Urinary bladder (tissue), 4 donors: Measurements from ENCODE around the gene THADA. TPM values are rescaled to one million over a fixed set of nuclear protein-coding genes. Genes with fewer than 3 reads are reported as not detected.

ENCODE experiments used
- DNase-seq: peaks from one replicate; pipeline ENCODE4 v3.0.0-alpha.2; 2015; ENCODE audit errors: extremely low spot score
- H3K27ac ChIP-seq: one replicate; pipeline ENCODE4 v1.5.1; 2013; ENCODE audit warnings: low read depth, mild to moderate bottlenecking, moderate library complexity
- H3K36me3 ChIP-seq: one replicate; pipeline ENCODE4 v1.6.1; 2013; ENCODE audit warnings: mild to moderate bottlenecking, moderate library complexity; ENCODE audit not compliant: insufficient read depth
- H3K4me1 ChIP-seq: one replicate; pipeline ENCODE4 v1.6.1; 2013; ENCODE audit warnings: mild to moderate bottlenecking, moderate library complexity; ENCODE audit not compliant: insufficient read depth
- H3K4me3 ChIP-seq: one replicate; pipeline ENCODE4 v1.5.1; 2013; ENCODE audit warnings: low read depth, low read length
- WGBS: extraction: QIAGEN DNeasy Blood & Tissue Kit; methylation state at CpG from one replicate; pipeline ENCODE4 v1.1.7; 2013; 5-methylcytosine and 5-hydroxymethylcytosine counted together
- polyA plus RNA-seq: library from polyadenylated mRNA; stranded (reverse); fragments of 200-250 nt; gene quantifications from one replicate; pipeline ENCODE4 v1.2.3, GENCODE V29; 2013
- total RNA-seq: library from RNA; depleted of rRNA; stranded (reverse); fragments of >200 nt; gene quantifications from one replicate; pipeline ENCODE4 v1.2.3, GENCODE V29; 2014
- donor health status: healthy with polysubstance abuse.
- donor health status: healthy.

Gene THADA
- total and polyA plus RNA-seq, 2 donors: 12.2 to 71.6 TPM

GRCh38 chr2:43384143-43384542 is 211.7 kb downstream of the THADA start:
- no peak for DNase-seq
- Histone ChIP-seq H3K4me3 (no peak overlapping the region), H3K4me1 (no peaks in the 10 kb centered on the region), H3K36me3 (no peaks in the 10 kb centered on the region), H3K27ac (no peak overlapping the region)
- WGBS: 100% methylated on average over 1 of the region's 1 CpG

- Histone ChIP-seq H3K4me1 (no peaks in the 10 kb centered on the region), H3K36me3 (no peaks in the 10 kb centered on the region), H3K4me3 (no peak overlapping the region), H3K27ac (no peak overlapping the region)
- WGBS: 84% methylated on average over 2 of the region's 2 CpGs
- DNase-seq: no peak
Observed at GRCh38 chr2:43383533-43383932, 212.3 kb downstream of the THADA start.

- no peaks in the 10 kb centered on the region for H3K4me1 ChIP-seq
- no peak overlapping the region for H3K27ac ChIP-seq
- whole genome bisulfite sequencing: 93% methylated on average over 1 of the region's 1 CpG
- no peak overlapping the region for H3K4me3 ChIP-seq
- no peaks in the 10 kb centered on the region for H3K36me3 ChIP-seq
- no peak for DNase-seq
Observed at GRCh38 chr2:43379494-43379893, 216.3 kb downstream of the THADA start.

- H3K27ac ChIP-seq: no peak overlapping the region
- 98% methylated on average over 3 of the region's 3 CpGs for WGBS
- no peak for DNase-seq
- no peaks in the 10 kb centered on the region for H3K36me3 ChIP-seq
- no peak overlapping the region for H3K4me3 ChIP-seq
- no peaks in the 10 kb centered on the region for H3K4me1 ChIP-seq
Observed at GRCh38 chr2:43377327-43377726, 218.5 kb downstream of the THADA start.

GRCh38 chr2:43376523-43377198 is 219.2 kb downstream of the THADA start:
- Histone ChIP-seq H3K27ac (no peak overlapping the region), H3K4me3 (no peak overlapping the region), H3K36me3 (no peaks in the 10 kb centered on the region), H3K4me1 (no peaks in the 10 kb centered on the region)
- WGBS: 82% methylated on average over 8 of the region's 8 CpGs
- no peak for DNase-seq

- Histone ChIP-seq H3K27ac (no peak overlapping the region), H3K4me3 (no peak overlapping the region), H3K4me1 (no peaks in the 10 kb centered on the region), H3K36me3 (no peaks in the 10 kb centered on the region)
- WGBS: 36% methylated on average over 3 of the region's 3 CpGs
- DNase-seq: no peak
Observed at GRCh38 chr2:43375746-43376522, 219.9 kb downstream of the THADA start.

GRCh38 chr2:43372416-43373081 is 223.3 kb downstream of the THADA start:
- WGBS: 91% methylated on average over 8 of the region's 8 CpGs

GRCh38 chr2:43370705-43371104 is 225.1 kb downstream of the THADA start:
- no peaks in the 10 kb centered on the region for H3K4me1 ChIP-seq
- no peak overlapping the region for H3K4me3 ChIP-seq
- no peaks in the 10 kb centered on the region for H3K36me3 ChIP-seq
- no peak for DNase-seq
- H3K27ac ChIP-seq: no peak overlapping the region

More at GRCh38 chr2:43372416-43373081, 223.3 kb downstream of the THADA start:
- Histone ChIP-seq H3K4me1 (no peaks in the 10 kb centered on the region), H3K36me3 (no peaks in the 10 kb centered on the region), H3K27ac (no peak overlapping the region), H3K4me3 (no peak overlapping the region)
- no peak for DNase-seq

GRCh38 chr2:43370146-43370545 is 225.7 kb downstream of the THADA start:
- Histone ChIP-seq H3K4me3 (no peak overlapping the region), H3K27ac (no peak overlapping the region), H3K4me1 (no peaks in the 10 kb centered on the region), H3K36me3 (no peaks in the 10 kb centered on the region)
- 55% methylated on average over 4 of the region's 4 CpGs for WGBS
- no peak for DNase-seq

GRCh38 chr2:43368483-43369385 is 227.1 kb downstream of the THADA start:
- 76% methylated on average over 5 of the region's 5 CpGs for WGBS
- no peaks in the 10 kb centered on the region for H3K4me1 ChIP-seq
- no peaks in the 10 kb centered on the region for H3K36me3 ChIP-seq
- no peak overlapping the region for H3K4me3 ChIP-seq
- H3K27ac ChIP-seq: no peak overlapping the region
- no peak for DNase-seq

GRCh38 chr2:43367012-43367782 is 228.6 kb downstream of the THADA start:
- WGBS: 96% methylated on average over 3 of the region's 3 CpGs
- H3K4me3 ChIP-seq: no peak overlapping the region

GRCh38 chr2:43363120-43363519 is 232.7 kb downstream of the THADA start:
- no peak for DNase-seq
- no peaks in the 10 kb centered on the region for H3K36me3 ChIP-seq
- no peaks in the 10 kb centered on the region for H3K4me1 ChIP-seq
- no peak overlapping the region for H3K27ac ChIP-seq
- WGBS: 71% methylated on average over 4 of the region's 4 CpGs
- H3K4me3 ChIP-seq: no peak overlapping the region

More at GRCh38 chr2:43367012-43367782, 228.6 kb downstream of the THADA start:
- Histone ChIP-seq H3K4me1 (no peaks in the 10 kb centered on the region), H3K36me3 (no peaks in the 10 kb centered on the region), H3K27ac (no peak overlapping the region)
- DNase-seq: no peak
